Loucy (cell line): ENCODE data around the gene C11orf58.

Source experiments
- EZH2phosphoT487 ChIP-seq: fragments of 200-600 bp; IDR thresholded peaks from 2 replicates; pipeline ENCODE4 v1.6.1; 2018; ENCODE audit warnings: antibody characterized with exemption, mild to moderate bottlenecking, moderate library complexity, borderline replicate concordance
- TF ChIP-seq, protein P1 (sequence below): fragments of 200-600 bp; sonication (generic); conservative IDR thresholded peaks from 2 replicates; pipeline ENCODE4 v1.5.1; 2014; ENCODE audit warnings: mild to moderate bottlenecking, antibody characterized with exemption, low read length

DNA sequence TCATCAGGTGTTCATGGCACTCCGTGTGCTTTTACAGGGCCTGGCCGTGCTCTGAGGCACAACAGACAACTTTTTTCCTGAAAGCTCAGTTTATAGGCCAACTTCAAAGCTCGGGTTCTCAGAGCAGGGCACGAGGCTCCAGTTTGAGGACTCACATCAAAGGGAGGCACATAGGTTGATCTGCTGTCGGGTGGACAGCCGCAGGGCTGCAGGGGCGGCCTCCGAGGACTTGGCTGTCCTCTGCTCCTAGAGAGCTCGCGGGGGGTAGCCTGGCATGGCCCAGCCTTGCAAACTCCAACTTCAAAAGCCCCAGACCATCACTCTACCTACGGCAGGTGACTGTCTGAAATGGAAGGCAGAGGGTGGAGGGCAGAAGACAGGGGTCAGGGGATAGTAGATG, 31.6 kb downstream of the C11orf58 start:
- TF ChIP-seq, protein P1, sequence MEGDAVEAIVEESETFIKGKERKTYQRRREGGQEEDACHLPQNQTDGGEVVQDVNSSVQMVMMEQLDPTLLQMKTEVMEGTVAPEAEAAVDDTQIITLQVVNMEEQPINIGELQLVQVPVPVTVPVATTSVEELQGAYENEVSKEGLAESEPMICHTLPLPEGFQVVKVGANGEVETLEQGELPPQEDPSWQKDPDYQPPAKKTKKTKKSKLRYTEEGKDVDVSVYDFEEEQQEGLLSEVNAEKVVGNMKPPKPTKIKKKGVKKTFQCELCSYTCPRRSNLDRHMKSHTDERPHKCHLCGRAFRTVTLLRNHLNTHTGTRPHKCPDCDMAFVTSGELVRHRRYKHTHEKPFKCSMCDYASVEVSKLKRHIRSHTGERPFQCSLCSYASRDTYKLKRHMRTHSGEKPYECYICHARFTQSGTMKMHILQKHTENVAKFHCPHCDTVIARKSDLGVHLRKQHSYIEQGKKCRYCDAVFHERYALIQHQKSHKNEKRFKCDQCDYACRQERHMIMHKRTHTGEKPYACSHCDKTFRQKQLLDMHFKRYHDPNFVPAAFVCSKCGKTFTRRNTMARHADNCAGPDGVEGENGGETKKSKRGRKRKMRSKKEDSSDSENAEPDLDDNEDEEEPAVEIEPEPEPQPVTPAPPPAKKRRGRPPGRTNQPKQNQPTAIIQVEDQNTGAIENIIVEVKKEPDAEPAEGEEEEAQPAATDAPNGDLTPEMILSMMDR: no peak
- no peak for TF ChIP-seq EZH2phosphoT487
